Heart right ventricle (tissue), 16 donors: Measurements from ENCODE around the gene PGS1. TPM values are rescaled to one million over a fixed set of nuclear protein-coding genes. Genes with fewer than 3 reads are reported as not detected.

Experiments used
- ATAC-seq, 8 donors: fragments of 200-7000 bp; cut with Tn5 transposase; one replicate each; pipeline ENCODE4 v1.9.1; 2020; ENCODE audit warnings: mild to moderate bottlenecking in 8 of 8, moderate library complexity in 8 of 8, moderate number of reproducible peaks in 1 of 8
- DNase-seq, 2 donors: peaks; one replicate each; pipeline ENCODE4 v3.0.0-alpha.2; 2020
- H3K27ac ChIP-seq, 10 donors: fragments of 200-600 bp; sonication (generic) in 2 of 10; one replicate each; pipeline versions ENCODE4 v1.5.0 to v1.8.0; 2020 to 2022; ENCODE audit warnings: mild to moderate bottlenecking in 3 of 10
- H3K27me3 ChIP-seq, 7 donors: fragments of 200-600 bp; one replicate each; pipeline ENCODE4 v1.8.0; 2021 to 2022; ENCODE audit warnings: mild to moderate bottlenecking in 2 of 7
- H3K36me3 ChIP-seq, 9 donors: fragments of 200-600 bp; sonication (generic) in 1 of 9; one replicate each; pipeline versions ENCODE4 v1.5.0 to v1.8.0; 2020 to 2022; ENCODE audit warnings: mild to moderate bottlenecking in 2 of 9
- H3K4me1 ChIP-seq, 9 donors: fragments of 200-600 bp; sonication (generic) in 1 of 9; one replicate each; pipeline versions ENCODE4 v1.5.0 to v1.8.0; 2020 to 2022; ENCODE audit warnings: mild to moderate bottlenecking in 4 of 9
- H3K4me3 ChIP-seq, 10 donors: fragments of 200-600 bp; sonication (generic) in 2 of 10; one replicate each; pipeline versions ENCODE4 v1.5.0 to v1.8.0; 2020 to 2022; ENCODE audit warnings: mild to moderate bottlenecking in 7 of 10, moderate library complexity in 2 of 10
- H3K9me3 ChIP-seq, 11 donors: fragments of 200-600 bp in 10 of 11; sonication (generic) in 2 of 11; one replicate each; pipeline versions ENCODE4 v1.5.0 to v1.8.0; 2013 to 2022; ENCODE audit warnings: mild to moderate bottlenecking in 2 of 11, control low read depth in 1 of 11, moderate library complexity in 1 of 11
- WGBS, 2 donors: extraction: QIAGEN DNeasy Blood & Tissue Kit; methylation state at CpG; one replicate each; pipeline ENCODE4 v1.1.7; 2013; ENCODE audit warnings: inconsistent platforms in 1 of 2; 5-methylcytosine and 5-hydroxymethylcytosine counted together
- intact Hi-C, 10 donors: fragments of 100-400 bp; cut with DNase I; formaldehyde crosslinking; loops; one replicate each; pipeline versions ENCODE4 v1.11.1 to v1.14.2; 2022
- polyA plus RNA-seq, 2 donors: library from polyadenylated mRNA; stranded (reverse); fragments of 200-250 nt; gene quantifications; one replicate each; pipeline ENCODE4 v1.2.3, GENCODE V29; 2013
- total RNA-seq, 10 donors: library from RNA; stranded (reverse); fragmentation: NEBNext Ultra II Directional in 3 of 10; extraction: Animal tissue kit (Norgen Biotek cat#: 25700) in 3 of 10; gene quantifications; one replicate each; pipeline versions ENCODE4 v1.2.1 to v1.2.4, GENCODE V29; 2021 to 2023
- TF ChIP-seq, protein P1 (sequence below), 9 donors: fragments of 200-600 bp; sonication (generic) in 2 of 9; IDR thresholded peaks; one replicate each; pipeline versions ENCODE4 v1.5.0 to v1.8.0; 2021 to 2022; ENCODE audit warnings: antibody characterized with exemption in 9 of 9, mild to moderate bottlenecking in 5 of 9, moderate library complexity in 1 of 9
- donor health status: Arrhythmogenic right ventricular cardiomyopathy.
- donor health status: ischemic (EF 13 %, LVEDD 7.1; RV severe dilation, severe dysfunction).
- donor health status: healthy with polysubstance abuse.
- donor health status: DM: no; HTN: yes; CAD: no.
- donor health status: DM: no; HTN: no; CAD: no.
- donor health status: ischemic (EF 25% LVEDD 6.9; RV normal size, moderate dysfunction).
- donor health status: ischemic (EF 25% LVEDD 5.7; RV mildly dilated, moderate dysfunction).
- donor health status: healthy.
- donor health status: DM: yes; HTN: yes; CAD: no.
- donor health status: Ischemic cardiomyopathy.
- donor health status: ischemic (EF 35%, LVEDD 5.7; RV mildly dilated, moderate dysfunction).
- donor health status: nonischemic (EF 11% LVEDD 7.7; RV severe dilation, severe dysfunction).
- donor health status: DM: yes; HTN: yes; CAD: no.
- donor health status: PGD.
- donor health status: ischemic (EF 29% LVEDD 5.4; RV normal size, mild dysfunction).
- donor health status: nonischemic (EF 23%, LVEDD 6.1; RV moderate dilation, normal function).

PGS1 gene
- total and polyA plus RNA-seq, 12 donors, result 14.7 to 28.4 (median 18.2) TPM

DNA sequence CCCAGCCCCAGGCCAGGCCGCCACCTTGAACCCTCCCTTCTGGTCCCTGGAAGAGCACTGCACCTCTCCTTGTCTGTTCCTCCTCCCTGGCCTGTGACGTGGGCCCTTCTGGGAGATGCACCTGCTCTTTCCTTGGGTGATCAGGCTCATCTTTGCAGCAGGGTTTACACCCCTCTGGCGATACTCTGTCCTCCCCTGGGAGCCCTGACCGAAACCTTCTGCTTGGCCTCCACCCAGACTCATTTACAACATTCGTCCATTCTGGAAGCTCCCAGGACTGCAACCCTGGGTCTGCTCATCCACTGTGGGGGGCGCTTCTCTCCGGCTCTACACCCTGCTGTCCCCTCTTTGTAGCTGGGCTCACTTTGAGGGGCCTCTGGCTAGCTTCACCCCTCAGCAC lies 73.3 kb downstream of the PGS1 start:
- intact Hi-C loops, result no loop called here
- no peaks in the 10 kb centered on the region for H3K36me3 ChIP-seq
- DNase-seq, result no peak
- no peak overlapping the region for H3K4me3 ChIP-seq
- H3K27me3 ChIP-seq, result no peaks in the 10 kb centered on the region
- TF ChIP-seq, protein P1, sequence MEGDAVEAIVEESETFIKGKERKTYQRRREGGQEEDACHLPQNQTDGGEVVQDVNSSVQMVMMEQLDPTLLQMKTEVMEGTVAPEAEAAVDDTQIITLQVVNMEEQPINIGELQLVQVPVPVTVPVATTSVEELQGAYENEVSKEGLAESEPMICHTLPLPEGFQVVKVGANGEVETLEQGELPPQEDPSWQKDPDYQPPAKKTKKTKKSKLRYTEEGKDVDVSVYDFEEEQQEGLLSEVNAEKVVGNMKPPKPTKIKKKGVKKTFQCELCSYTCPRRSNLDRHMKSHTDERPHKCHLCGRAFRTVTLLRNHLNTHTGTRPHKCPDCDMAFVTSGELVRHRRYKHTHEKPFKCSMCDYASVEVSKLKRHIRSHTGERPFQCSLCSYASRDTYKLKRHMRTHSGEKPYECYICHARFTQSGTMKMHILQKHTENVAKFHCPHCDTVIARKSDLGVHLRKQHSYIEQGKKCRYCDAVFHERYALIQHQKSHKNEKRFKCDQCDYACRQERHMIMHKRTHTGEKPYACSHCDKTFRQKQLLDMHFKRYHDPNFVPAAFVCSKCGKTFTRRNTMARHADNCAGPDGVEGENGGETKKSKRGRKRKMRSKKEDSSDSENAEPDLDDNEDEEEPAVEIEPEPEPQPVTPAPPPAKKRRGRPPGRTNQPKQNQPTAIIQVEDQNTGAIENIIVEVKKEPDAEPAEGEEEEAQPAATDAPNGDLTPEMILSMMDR (IDR thresholded peaks at IDR 0.05), result no peak
- H3K4me1 ChIP-seq, result peaks cover 0 to 8% (median 0%) of the 10 kb centered on the region in 9 donors
- ATAC-seq, result no peak
- 82 to 93% methylated on average over 7 of the region's 7 CpGs for WGBS, 2 donors
- H3K27ac ChIP-seq, result no peak overlapping the region
- H3K9me3 ChIP-seq, result no peaks in the 10 kb centered on the region

DNA sequence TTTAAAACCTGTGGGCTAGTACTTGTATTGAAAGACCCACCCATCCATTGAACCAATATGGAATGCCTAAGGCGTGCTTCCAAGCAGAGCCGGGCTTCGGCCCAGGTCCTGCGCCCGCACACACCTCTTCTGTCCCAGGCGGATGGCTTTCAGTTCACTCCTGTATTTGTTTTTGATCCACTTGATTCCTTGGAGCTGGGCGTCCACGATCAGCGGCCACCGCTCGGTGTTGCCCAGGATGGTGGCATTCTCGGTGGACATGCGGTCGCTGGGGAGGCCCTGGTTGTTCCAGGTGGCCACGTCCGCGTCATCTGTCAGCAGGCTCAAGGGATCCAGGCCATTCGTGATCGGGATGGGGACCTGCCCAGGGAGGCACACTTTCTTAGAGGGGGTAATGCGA lies 75.9 kb downstream of the PGS1 start:
- H3K9me3 ChIP-seq, result no peaks in the 10 kb centered on the region
- H3K27me3 ChIP-seq, result no peaks in the 10 kb centered on the region
- H3K36me3 ChIP-seq, result no peaks in the 10 kb centered on the region
- DNase-seq (no peak), ATAC-seq (no peak)
- TF ChIP-seq, protein P1 (IDR thresholded peaks at IDR 0.05), result no peak
- H3K27ac ChIP-seq, result no peak overlapping the region
- 95% methylated on average over 20 of the region's 20 CpGs for WGBS, 2 donors
- H3K4me1 ChIP-seq, result peaks cover 0 to 8% (median 0%) of the 10 kb centered on the region in 9 donors
- intact Hi-C loops, result no loop called here
- H3K4me3 ChIP-seq, result no peak overlapping the region

GRCh38 chr17:78458091-78458490 lies 79.6 kb downstream of the PGS1 start:
- no peak overlapping the region for H3K4me3 ChIP-seq
- 84 to 86% methylated on average over 10 of the region's 10 CpGs for WGBS, 2 donors
- ATAC-seq (no peak), DNase-seq (no peak)
- no peaks in the 10 kb centered on the region for H3K27me3 ChIP-seq
- TF ChIP-seq, protein P1 (IDR thresholded peaks at IDR 0.05), result no peak
- H3K27ac ChIP-seq, result no peak overlapping the region
- no peaks in the 10 kb centered on the region for H3K36me3 ChIP-seq
- H3K9me3 ChIP-seq, result no peaks in the 10 kb centered on the region
- intact Hi-C loops, result no loop called here
- H3K4me1 ChIP-seq, result no peaks in the 10 kb centered on the region

DNA sequence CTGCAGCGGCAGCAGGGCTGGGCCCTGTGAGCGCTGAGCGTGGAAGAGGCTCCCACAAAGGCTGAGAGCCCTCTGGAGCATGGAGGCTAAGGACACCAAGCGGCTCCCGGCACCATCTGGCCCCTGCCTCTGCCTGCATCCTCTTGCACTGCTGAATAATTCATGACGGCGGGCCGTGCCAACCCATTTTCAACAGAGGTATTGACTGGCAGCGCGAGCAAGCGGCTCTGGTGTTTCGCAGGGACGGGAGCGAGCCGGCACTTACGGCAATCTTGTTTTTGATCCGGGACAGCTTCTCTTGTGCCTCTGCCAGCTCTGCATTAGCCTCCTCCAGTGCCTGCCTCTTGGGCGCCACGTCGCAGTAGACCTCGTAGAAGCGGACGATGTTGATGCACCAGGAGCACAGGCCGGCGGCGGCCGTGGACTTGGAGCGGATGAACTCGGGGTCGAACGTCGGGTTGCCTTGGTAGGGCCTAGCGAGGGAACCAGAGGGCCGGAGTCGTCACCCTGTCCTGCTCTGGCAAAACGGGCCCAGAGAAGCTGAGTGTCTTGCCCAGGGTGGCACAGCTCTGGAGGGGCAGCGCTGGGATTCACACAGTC lies 80.4 kb downstream of the PGS1 start:
- Histone ChIP-seq H3K9me3 (no peaks in the 10 kb centered on the region), H3K4me3 (no peak overlapping the region), H3K36me3 (no peaks in the 10 kb centered on the region), H3K4me1 (no peaks in the 10 kb centered on the region), H3K27ac (no peak overlapping the region), H3K27me3 (no peaks in the 10 kb centered on the region)
- ATAC-seq, result no peak
- intact Hi-C loops, result no loop called here
- TF ChIP-seq, protein P1 (IDR thresholded peaks at IDR 0.05), result no peak
- DNase-seq, result no peak
- WGBS, 2 donors, result 91 to 93% methylated on average over 37 of the region's 37 CpGs
